HG02763 (cell line): ENCODE data around the gene TIMP3.
"Not testable (repeated sequence)": the region's sequence is repeated elsewhere in the genome, so short reads cannot be mapped to it uniquely, and the experiment has no call there.

Experiments
- ATAC-seq: cut with Tn5 transposase; IDR thresholded peaks from one replicate; pipeline ENCODE4 v1.9.1; 2021; ENCODE audit warnings: mild to moderate bottlenecking, moderate library complexity; ENCODE audit not compliant: unreplicated experiment

Gene TIMP3

GRCh38 chr22:32801537-32802236 is at the start of gene TIMP3:
TIMP3 (plus strand) TSS chr22:32801705; CDS start chr22:32802002, 297 bp downstream.
- no peak for ATAC-seq

GRCh38 chr22:32752326-32752725 is 49.2 kb upstream of the TIMP3 start:
- no peak for ATAC-seq

- ATAC-seq = no peak
These were observed 48.5 kb upstream of the TIMP3 start for GRCh38 chr22:32752816-32753520.

- no peak for ATAC-seq
These were observed 47.9 kb upstream of the TIMP3 start for GRCh38 chr22:32753591-32753990.

GRCh38 chr22:32754413-32755041 is 47.0 kb upstream of the TIMP3 start:
- ATAC-seq = no peak

DNA sequence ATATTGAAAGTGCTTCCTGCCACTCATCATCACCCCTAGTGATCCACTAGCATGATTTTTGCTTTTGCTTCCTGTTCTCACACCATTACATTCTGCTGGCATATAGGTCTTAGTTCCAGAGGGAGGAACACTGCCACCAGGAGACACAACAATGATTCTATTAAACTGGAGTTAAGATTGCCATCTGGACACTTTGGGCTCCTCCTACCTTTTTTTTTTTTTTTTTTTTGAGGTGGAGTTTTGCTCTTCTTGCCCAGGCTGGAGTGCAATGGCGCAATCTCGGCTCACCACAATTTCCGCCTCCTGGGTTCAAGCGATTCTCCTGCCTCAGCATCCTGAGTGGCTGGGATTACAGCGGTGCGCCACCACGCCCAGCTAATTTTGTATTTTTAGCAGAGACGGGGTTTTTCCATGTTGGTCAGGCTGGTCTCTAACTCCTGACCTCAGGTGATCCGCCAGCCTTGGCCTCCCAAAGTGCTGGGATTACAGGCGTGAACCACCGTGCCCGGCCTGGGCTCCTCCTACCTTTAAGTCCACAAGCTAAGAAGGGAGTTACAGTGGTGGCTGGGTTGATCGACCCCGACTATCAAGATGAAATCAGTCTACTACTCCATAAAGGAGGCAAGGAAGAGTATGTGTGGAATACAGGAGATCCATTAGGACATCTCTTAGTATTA is 44.3 kb upstream of the TIMP3 start:
- ATAC-seq = not testable (repeated sequence)

DNA sequence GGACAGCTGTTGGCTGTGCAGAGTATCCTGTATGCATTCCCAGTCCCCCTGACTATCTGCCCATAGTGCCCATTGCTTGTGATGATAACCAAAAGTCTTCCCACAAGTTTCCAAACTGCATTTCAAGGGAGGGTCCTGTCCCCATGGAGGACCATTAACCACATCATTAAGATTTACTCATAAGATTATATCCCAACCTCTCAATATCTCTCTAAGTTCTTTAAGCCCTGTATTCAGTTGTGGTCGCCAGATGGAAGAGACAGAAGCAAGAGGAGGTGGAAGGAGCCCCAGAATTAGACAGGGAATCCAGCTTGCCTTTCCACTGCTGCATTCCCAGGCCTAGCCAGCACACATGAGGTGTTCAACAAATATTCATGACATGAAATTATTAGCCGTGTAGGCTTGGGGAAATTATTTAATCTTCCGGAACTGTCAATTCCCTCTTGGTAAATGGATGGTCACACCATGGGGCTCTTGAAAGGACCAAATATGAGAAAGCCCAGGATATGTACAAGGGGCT is 42.6 kb upstream of the TIMP3 start:
- ATAC-seq = no peak

DNA sequence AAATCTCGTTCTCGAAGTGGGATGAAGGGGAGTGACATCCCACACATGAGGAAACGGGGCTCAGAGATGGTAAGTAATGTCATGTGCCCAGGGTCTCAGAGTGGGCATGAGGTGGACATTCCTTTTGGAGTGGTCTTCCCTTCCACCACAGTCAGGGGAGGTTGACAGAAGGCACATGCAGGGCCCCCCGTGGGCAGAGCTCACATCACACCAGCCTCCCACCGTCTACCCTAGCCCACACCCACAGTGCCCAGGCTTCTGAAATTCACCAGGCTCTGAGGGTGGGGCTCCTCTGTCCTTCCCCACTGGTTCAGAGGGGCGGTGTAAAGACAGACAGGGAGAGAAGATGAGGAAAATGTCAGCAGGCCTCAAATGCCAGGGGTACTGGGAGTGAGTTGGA is 41.1 kb upstream of the TIMP3 start:
- no peak for ATAC-seq

GRCh38 chr22:32760815-32761214 is 40.7 kb upstream of the TIMP3 start:
- ATAC-seq = no peak

DNA sequence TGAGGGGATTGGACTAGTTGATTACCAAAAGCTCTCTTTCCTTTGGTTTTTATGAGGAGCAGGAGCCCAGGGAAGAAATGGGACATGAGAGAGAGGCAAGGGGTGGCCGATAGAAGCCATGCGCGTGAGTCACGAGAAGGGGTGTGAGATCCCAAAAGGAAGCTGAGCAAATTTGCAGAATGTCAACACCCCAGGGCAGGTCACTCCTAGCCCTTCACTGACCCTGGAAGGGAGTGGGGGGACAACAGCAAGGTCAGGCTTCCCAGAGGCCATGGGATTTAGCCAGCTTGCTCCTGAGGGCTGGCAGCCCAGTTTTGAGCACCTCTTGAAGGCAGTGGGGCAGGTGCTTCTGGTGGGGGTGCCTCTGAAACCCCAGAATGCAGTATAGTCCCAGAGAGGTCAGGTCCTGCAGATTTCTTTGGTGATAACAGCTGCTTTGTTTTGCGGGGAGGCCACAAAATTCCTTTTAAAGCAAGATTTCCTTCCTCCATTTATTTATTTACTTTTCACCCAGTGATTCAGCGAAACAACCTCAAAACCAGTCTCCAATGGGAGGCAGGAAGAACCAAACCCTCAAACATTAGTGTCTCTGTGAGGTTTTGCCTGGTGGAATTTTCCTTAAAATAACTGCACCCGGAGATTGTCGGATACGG is 40.1 kb upstream of the TIMP3 start:
- no peak for ATAC-seq

- ATAC-seq = no peak
These were observed 37.0 kb upstream of the TIMP3 start for GRCh38 chr22:32764330-32765131.

GRCh38 chr22:32765132-32765618 is 36.3 kb upstream of the TIMP3 start:
- ATAC-seq = no peak

DNA sequence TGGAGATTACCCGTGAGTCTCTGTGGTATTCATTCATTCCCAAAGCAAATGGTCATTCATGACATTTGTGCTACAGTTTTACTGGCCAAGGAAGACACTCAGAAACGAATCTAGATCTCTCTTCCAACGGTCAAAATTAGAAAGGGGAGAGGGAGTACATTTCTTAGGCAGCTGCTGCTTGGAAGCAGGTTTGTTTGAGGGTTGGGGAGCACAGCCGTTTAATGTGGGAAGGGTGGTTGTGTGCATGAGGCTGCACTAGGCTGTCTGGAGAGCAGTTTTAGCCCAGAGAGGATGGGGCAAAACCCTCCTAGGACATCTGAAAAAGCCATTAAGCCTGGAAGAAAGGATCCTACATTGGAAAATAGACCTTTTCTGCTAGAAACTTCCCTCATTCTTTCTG is 29.7 kb upstream of the TIMP3 start:
- no peak for ATAC-seq

DNA sequence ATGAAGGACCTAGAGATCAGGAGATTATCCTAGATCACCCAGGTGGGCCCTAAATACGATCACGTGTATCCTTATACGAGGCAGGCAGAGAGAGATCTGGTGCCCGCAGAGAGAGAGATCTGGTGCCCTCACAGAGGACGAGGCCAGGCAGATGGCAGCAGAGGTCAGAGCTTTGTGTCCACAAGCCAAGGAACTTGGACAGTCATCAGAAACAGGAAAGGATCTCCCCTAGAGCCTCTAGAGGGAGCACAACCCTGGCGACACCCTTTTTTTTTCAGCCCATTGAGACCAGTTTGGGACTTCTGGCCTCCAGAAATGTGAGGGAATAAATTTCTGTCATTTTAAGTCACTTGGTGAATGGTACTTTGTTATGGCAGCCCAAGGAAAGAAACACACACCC is 25.5 kb upstream of the TIMP3 start:
- ATAC-seq = no peak

GRCh38 chr22:32776397-32776796 is 25.1 kb upstream of the TIMP3 start:
- no peak for ATAC-seq

GRCh38 chr22:32776802-32777201 is 24.7 kb upstream of the TIMP3 start:
- ATAC-seq = no peak

- ATAC-seq = no peak
These were observed 23.5 kb upstream of the TIMP3 start for GRCh38 chr22:32777987-32778386.

- no peak for ATAC-seq
These were observed 20.7 kb upstream of the TIMP3 start for GRCh38 chr22:32780726-32781310.

GRCh38 chr22:32781695-32782094 is 19.8 kb upstream of the TIMP3 start:
- no peak for ATAC-seq
